Measurements from ENCODE around the gene TMEM270. TPM values are rescaled to one million over a fixed set of nuclear protein-coding genes. Genes with fewer than 3 reads are reported as not detected.
A peak's percentile ranks its signal among the peaks of the same experiment; 100 is the strongest.

TMEM270 gene
- total RNA-seq, 4 donors from 2014 or later, result not detected

- peak; percentile 40 to 60 for DNase-seq (ENCODE audit: low spot score in 2 of 2)
- H3K36me3 ChIP-seq, result no peaks in the 10 kb centered on the region
- H3K9me3 ChIP-seq, result peaks cover 0 to 33% (median 0%) of the 10 kb centered on the region in 4 donors
- H3K27ac ChIP-seq, result peak overlapping the region in 2 of 4 donors; percentile 57 to 58
- WGBS, 2 donors, result 37 to 50% methylated on average over 18 to 20 of the region's 20 CpGs
- TF ChIP-seq EP300 (IDR thresholded peaks at IDR 0.05) (peak in 1 of 2 donors; percentile 81), CTCF (IDR thresholded peaks at IDR 0.05) (no peak)
- H3K27me3 ChIP-seq, result no peaks in the 10 kb centered on the region
- H3K4me3 ChIP-seq, result no peak overlapping the region
- peaks cover 0 to 44% (median 6%) of the 10 kb centered on the region in 4 donors for H3K4me1 ChIP-seq
Observed at GRCh38 chr7:73894733-73895551, 34.0 kb downstream of the TMEM270 start.

GRCh38 chr7:73895626-73896025 is 34.7 kb downstream of the TMEM270 start:
- no peak for DNase-seq (ENCODE audit: low spot score in 2 of 2)
- Histone ChIP-seq H3K36me3 (no peaks in the 10 kb centered on the region), H3K4me1 (peaks cover 0 to 44% (median 6%) of the 10 kb centered on the region in 4 donors), H3K27me3 (no peaks in the 10 kb centered on the region), H3K9me3 (peaks cover 0 to 33% (median 0%) of the 10 kb centered on the region in 4 donors), H3K27ac (peak overlapping the region in 2 of 4 donors; percentile 8 to 58), H3K4me3 (no peak overlapping the region)
- WGBS, 2 donors, result 67 to 74% methylated on average over 3 of the region's 3 CpGs
- no peak for TF ChIP-seq CTCF (IDR thresholded peaks at IDR 0.05)
- TF ChIP-seq POLR2A (IDR thresholded peaks at IDR 0.05), result no peak
- TF ChIP-seq EP300 (IDR thresholded peaks at IDR 0.05), result no peak

GRCh38 chr7:73896454-73896853 is 35.5 kb downstream of the TMEM270 start:
- Histone ChIP-seq H3K4me1 (peaks cover 0 to 48% (median 6%) of the 10 kb centered on the region in 4 donors), H3K27me3 (no peaks in the 10 kb centered on the region), H3K4me3 (no peak overlapping the region), H3K27ac (peak overlapping the region in 1 of 4 donors; percentile 58), H3K36me3 (no peaks in the 10 kb centered on the region), H3K9me3 (peaks cover 0 to 33% (median 0%) of the 10 kb centered on the region in 4 donors)
- TF ChIP-seq POLR2A (IDR thresholded peaks at IDR 0.05), result no peak
- TF ChIP-seq CTCF (IDR thresholded peaks at IDR 0.05), result no peak
- no peak for TF ChIP-seq EP300 (IDR thresholded peaks at IDR 0.05)
- no peak for DNase-seq (ENCODE audit: low spot score in 2 of 2)
- WGBS, 2 donors, result 52 to 58% methylated on average over 1 of the region's 1 CpG

GRCh38 chr7:73899731-73900142 is 38.8 kb downstream of the TMEM270 start:
- H3K27me3 ChIP-seq, result no peaks in the 10 kb centered on the region
- peak in 1 of 2 donors; percentile 64 for TF ChIP-seq EP300 (IDR thresholded peaks at IDR 0.05)
- TF ChIP-seq CTCF (IDR thresholded peaks at IDR 0.05), result no peak
- peaks cover 0 to 33% (median 0%) of the 10 kb centered on the region in 4 donors for H3K9me3 ChIP-seq
- H3K4me1 ChIP-seq, result peaks cover 0 to 26% (median 0%) of the 10 kb centered on the region in 4 donors
- H3K4me3 ChIP-seq, result no peak overlapping the region
- peak; percentile 72 to 82 for DNase-seq (ENCODE audit: low spot score in 2 of 2)
- H3K27ac ChIP-seq, result peak overlapping the region in 3 of 4 donors; percentile 3 to 77 (median 68)
- no peaks in the 10 kb centered on the region for H3K36me3 ChIP-seq
- 64 to 68% methylated on average over 15 of the region's 15 CpGs for WGBS, 2 donors

- WGBS, 2 donors, result 36 to 37% methylated on average over 5 of the region's 5 CpGs
- no peaks in the 10 kb centered on the region for H3K36me3 ChIP-seq
- peaks cover 0 to 29% (median 0%) of the 10 kb centered on the region in 4 donors for H3K9me3 ChIP-seq
- no peak for TF ChIP-seq POLR2A (IDR thresholded peaks at IDR 0.05)
- TF ChIP-seq EP300 (IDR thresholded peaks at IDR 0.05), result no peak
- no peak for TF ChIP-seq CTCF (IDR thresholded peaks at IDR 0.05)
- H3K27ac ChIP-seq, result peak overlapping the region in 3 of 4 donors; percentile 3 to 77 (median 68)
- H3K4me3 ChIP-seq, result no peak overlapping the region
- peaks cover 0 to 22% (median 0%) of the 10 kb centered on the region in 4 donors for H3K4me1 ChIP-seq
- DNase-seq (ENCODE audit: low spot score in 2 of 2), result no peak
- H3K27me3 ChIP-seq, result no peaks in the 10 kb centered on the region
Observed at GRCh38 chr7:73900286-73900685, 39.3 kb downstream of the TMEM270 start.
